IPS-11a (cell line): ENCODE measurements around the gene LIPC.

Experiments
- H3K4me3 ChIP-seq: one replicate; pipeline ENCODE4 v1.5.1; 2013; ENCODE audit warnings: low read depth, low read length, control low read depth

LIPC gene

GRCh38 chr15:58431221-58432149 is at the start of gene LIPC:
Gene LIPC, plus strand, starts transcription at chr15:58431991. Its CDS starts 42 bp downstream, at chr15:58432033.
- no peak within 1 kb of the TSS for H3K4me3 ChIP-seq

- no peak overlapping the region for H3K4me3 ChIP-seq
These were observed 47.9 kb upstream of the LIPC start for GRCh38 chr15:58383876-58384275.

GRCh38 chr15:58384667-58385066 is 47.1 kb upstream of the LIPC start:
- no peak overlapping the region for H3K4me3 ChIP-seq

- no peak overlapping the region for H3K4me3 ChIP-seq
These were observed 45.7 kb upstream of the LIPC start for GRCh38 chr15:58386081-58386480.

GRCh38 chr15:58386641-58387040 is 45.1 kb upstream of the LIPC start:
- no peak overlapping the region for H3K4me3 ChIP-seq

- H3K4me3 ChIP-seq: no peak overlapping the region
These were observed 44.7 kb upstream of the LIPC start for GRCh38 chr15:58387130-58387529.

GRCh38 chr15:58388211-58388610 is 43.6 kb upstream of the LIPC start:
- no peak overlapping the region for H3K4me3 ChIP-seq

GRCh38 chr15:58390118-58390517 is 41.7 kb upstream of the LIPC start:
- H3K4me3 ChIP-seq: no peak overlapping the region

GRCh38 chr15:58390655-58391054 is 41.1 kb upstream of the LIPC start:
- H3K4me3 ChIP-seq: no peak overlapping the region

- H3K4me3 ChIP-seq: no peak overlapping the region
These were observed 40.7 kb upstream of the LIPC start for GRCh38 chr15:58391088-58391487.

- no peak overlapping the region for H3K4me3 ChIP-seq
These were observed 39.6 kb upstream of the LIPC start for GRCh38 chr15:58392141-58392540.

- H3K4me3 ChIP-seq: no peak overlapping the region
These were observed 39.1 kb upstream of the LIPC start for GRCh38 chr15:58392611-58393161.

GRCh38 chr15:58393241-58393662 is 38.5 kb upstream of the LIPC start:
- no peak overlapping the region for H3K4me3 ChIP-seq

- no peak overlapping the region for H3K4me3 ChIP-seq
These were observed 35.6 kb upstream of the LIPC start for GRCh38 chr15:58396181-58396580.

GRCh38 chr15:58398071-58398470 is 33.7 kb upstream of the LIPC start:
- H3K4me3 ChIP-seq: no peak overlapping the region

GRCh38 chr15:58398643-58399042 is 33.1 kb upstream of the LIPC start:
- H3K4me3 ChIP-seq: no peak overlapping the region

GRCh38 chr15:58399739-58400138 is 32.1 kb upstream of the LIPC start:
- no peak overlapping the region for H3K4me3 ChIP-seq

- H3K4me3 ChIP-seq: no peak overlapping the region
These were observed 30.5 kb upstream of the LIPC start for GRCh38 chr15:58401276-58401675.

GRCh38 chr15:58401991-58402649 is 29.7 kb upstream of the LIPC start:
- no peak overlapping the region for H3K4me3 ChIP-seq

GRCh38 chr15:58403581-58403980 is 28.2 kb upstream of the LIPC start:
- no peak overlapping the region for H3K4me3 ChIP-seq

GRCh38 chr15:58404020-58404419 is 27.8 kb upstream of the LIPC start:
- H3K4me3 ChIP-seq: no peak overlapping the region

- no peak overlapping the region for H3K4me3 ChIP-seq
These were observed 27.1 kb upstream of the LIPC start for GRCh38 chr15:58404722-58405121.
